ENCODE results near the gene RNF223. TPM values are rescaled to one million over a fixed set of nuclear protein-coding genes. Genes with fewer than 3 reads are reported as not detected.

Gene RNF223
- total and polyA plus RNA-seq, 2 of the 8 experiments (the other 6 are each of a cell fraction or from before 2014, with no cell fraction given) = not detected

DNA sequence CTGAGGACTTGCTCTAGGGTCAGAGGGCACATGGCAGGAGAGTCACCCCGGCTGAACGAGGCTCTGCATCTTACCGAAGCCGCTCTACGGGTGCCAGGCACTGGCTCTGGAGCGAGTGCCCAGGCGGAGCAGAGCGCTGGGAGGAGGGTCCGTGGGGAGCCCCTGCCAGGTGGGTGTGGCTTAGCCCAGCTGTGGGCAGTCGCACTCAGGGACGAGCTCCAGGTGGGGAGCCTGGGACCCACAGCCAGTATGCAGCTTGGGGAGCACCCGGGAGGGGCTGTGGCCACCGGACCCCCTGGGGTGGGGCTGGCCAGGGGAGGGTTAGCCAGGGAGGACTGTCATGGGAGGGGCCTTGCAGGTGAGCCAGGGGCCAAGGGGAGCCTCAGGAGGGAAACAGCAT is 50.4 kb downstream of the RNF223 start (continued):
- no peak for TF ChIP-seq JUN (IDR thresholded peaks at IDR 0.05; ENCODE audit: low read depth, low read length)
- TF ChIP-seq MAFK (IDR thresholded peaks at IDR 0.05; ENCODE audit: low read depth, low read length) = no peak

Data from H1 (cell line).